ENCODE results near the gene PALM.

DNA sequence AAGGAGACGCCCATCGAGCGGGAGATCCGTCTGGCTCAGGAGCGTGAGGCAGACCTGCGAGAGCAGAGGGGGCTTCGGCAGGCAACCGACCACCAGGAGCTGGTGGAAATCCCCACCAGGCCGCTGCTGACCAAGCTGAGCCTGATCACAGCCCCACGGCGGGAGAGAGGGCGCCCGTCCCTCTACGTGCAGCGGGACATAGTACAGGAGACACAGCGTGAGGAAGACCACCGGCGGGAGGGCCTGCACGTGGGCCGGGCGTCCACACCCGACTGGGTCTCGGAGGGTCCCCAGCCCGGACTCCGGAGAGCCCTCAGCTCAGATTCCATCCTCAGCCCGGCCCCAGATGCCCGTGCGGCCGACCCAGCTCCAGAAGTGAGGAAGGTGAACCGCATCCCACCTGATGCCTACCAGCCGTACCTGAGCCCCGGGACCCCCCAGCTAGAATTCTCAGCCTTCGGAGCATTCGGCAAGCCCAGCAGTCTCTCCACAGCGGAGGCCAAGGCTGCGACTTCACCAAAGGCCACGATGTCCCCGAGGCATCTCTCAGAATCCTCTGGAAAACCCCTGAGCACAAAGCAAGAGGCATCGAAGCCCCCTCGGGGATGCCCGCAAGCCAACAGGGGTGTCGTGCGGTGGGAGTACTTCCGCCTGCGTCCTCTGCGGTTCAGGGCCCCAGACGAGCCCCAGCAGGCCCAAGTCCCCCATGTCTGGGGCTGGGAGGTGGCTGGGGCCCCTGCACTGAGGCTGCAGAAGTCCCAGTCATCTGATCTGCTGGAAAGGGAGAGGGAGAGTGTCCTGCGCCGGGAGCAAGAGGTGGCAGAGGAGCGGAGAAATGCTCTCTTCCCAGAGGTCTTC, 49.3 kb downstream of the PALM start:
- TF ChIP-seq, protein P1, sequence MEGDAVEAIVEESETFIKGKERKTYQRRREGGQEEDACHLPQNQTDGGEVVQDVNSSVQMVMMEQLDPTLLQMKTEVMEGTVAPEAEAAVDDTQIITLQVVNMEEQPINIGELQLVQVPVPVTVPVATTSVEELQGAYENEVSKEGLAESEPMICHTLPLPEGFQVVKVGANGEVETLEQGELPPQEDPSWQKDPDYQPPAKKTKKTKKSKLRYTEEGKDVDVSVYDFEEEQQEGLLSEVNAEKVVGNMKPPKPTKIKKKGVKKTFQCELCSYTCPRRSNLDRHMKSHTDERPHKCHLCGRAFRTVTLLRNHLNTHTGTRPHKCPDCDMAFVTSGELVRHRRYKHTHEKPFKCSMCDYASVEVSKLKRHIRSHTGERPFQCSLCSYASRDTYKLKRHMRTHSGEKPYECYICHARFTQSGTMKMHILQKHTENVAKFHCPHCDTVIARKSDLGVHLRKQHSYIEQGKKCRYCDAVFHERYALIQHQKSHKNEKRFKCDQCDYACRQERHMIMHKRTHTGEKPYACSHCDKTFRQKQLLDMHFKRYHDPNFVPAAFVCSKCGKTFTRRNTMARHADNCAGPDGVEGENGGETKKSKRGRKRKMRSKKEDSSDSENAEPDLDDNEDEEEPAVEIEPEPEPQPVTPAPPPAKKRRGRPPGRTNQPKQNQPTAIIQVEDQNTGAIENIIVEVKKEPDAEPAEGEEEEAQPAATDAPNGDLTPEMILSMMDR (conservative IDR thresholded peaks at IDR 0.05), result no peak
- no peak for TF ChIP-seq ZFX (IDR thresholded peaks at IDR 0.05)

Data from C4-2B (cell line).